Endothelial cell of umbilical vein (primary cell): ENCODE results near the gene EPAS1.

Experiments used
- EZH2 ChIP-seq: IDR thresholded peaks from 2 replicates; pipeline ENCODE4 v1.6.1; 2012; ENCODE audit warnings: borderline replicate concordance, low read depth, mild to moderate bottlenecking, moderate library complexity, low read length, inconsistent platforms; ENCODE audit not compliant: severe bottlenecking
- JUN ChIP-seq: IDR thresholded peaks from 2 replicates; pipeline ENCODE4 v1.6.1; 2011; ENCODE audit warnings: borderline replicate concordance, low read depth; ENCODE audit not compliant: insufficient read length, insufficient read depth
- POLR2A ChIP-seq: IDR thresholded peaks from 2 replicates; pipeline ENCODE4 v1.6.1; 2012; ENCODE audit warnings: low read depth, mild to moderate bottlenecking, control low read depth, low read length
- POLR2AphosphoS5 ChIP-seq: IDR thresholded peaks from 2 replicates; pipeline ENCODE4 v1.6.1; 2012; ENCODE audit warnings: low read depth, mild to moderate bottlenecking, control low read depth, low read length, moderate library complexity; ENCODE audit not compliant: insufficient read depth
- TF ChIP-seq, protein P1 (sequence below), 2 donors: IDR thresholded peaks; 1 replicate in 1 of 2; 2 replicates in 1 of 2; pipeline ENCODE4 v1.5.1; 2011; ENCODE audit warnings: low read length in 2 of 2, mild to moderate bottlenecking in 2 of 2, moderate library complexity in 2 of 2, control low read depth in 1 of 2, inconsistent platforms in 1 of 2, low read depth in 1 of 2; ENCODE audit not compliant: insufficient read depth in 1 of 2; ENCODE audit errors: extremely low read depth in 1 of 2
- TF ChIP-seq, protein P2 (sequence below): IDR thresholded peaks from 2 replicates; pipeline ENCODE4 v1.6.1; 2011; ENCODE audit not compliant: insufficient read depth, insufficient read length

GRCh38 chr2:46400016-46400415 is 102.8 kb downstream of the EPAS1 start:
- TF ChIP-seq, protein P1, sequence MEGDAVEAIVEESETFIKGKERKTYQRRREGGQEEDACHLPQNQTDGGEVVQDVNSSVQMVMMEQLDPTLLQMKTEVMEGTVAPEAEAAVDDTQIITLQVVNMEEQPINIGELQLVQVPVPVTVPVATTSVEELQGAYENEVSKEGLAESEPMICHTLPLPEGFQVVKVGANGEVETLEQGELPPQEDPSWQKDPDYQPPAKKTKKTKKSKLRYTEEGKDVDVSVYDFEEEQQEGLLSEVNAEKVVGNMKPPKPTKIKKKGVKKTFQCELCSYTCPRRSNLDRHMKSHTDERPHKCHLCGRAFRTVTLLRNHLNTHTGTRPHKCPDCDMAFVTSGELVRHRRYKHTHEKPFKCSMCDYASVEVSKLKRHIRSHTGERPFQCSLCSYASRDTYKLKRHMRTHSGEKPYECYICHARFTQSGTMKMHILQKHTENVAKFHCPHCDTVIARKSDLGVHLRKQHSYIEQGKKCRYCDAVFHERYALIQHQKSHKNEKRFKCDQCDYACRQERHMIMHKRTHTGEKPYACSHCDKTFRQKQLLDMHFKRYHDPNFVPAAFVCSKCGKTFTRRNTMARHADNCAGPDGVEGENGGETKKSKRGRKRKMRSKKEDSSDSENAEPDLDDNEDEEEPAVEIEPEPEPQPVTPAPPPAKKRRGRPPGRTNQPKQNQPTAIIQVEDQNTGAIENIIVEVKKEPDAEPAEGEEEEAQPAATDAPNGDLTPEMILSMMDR (IDR thresholded peaks at IDR 0.05; ENCODE audit: extremely low read depth in 1 of 2, insufficient read depth in 1 of 2, low read depth in 1 of 2, low read length in 2 of 2), result no peak
- TF ChIP-seq, protein P2, sequence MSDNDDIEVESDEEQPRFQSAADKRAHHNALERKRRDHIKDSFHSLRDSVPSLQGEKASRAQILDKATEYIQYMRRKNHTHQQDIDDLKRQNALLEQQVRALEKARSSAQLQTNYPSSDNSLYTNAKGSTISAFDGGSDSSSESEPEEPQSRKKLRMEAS, result no peak
- TF ChIP-seq POLR2A (no peak), EZH2 (no peak), JUN (no peak), POLR2AphosphoS5 (no peak)
